ENCODE results near the gene ECPAS.

DNA sequence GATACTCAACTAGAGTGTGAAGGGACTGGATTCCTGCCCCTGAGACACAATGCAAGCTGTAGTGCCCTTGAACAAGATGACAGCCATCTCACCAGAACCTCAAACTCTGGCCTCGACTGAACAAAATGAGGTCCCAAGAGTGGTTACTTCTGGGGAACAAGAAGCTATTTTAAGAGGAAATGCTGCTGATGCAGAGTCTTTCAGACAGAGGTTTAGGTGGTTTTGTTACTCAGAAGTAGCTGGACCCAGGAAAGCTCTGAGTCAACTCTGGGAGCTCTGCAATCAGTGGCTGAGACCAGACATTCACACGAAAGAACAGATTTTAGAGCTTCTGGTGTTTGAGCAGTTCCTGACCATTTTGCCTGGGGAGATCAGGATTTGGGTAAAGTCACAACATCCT is 43.2 kb upstream of the ECPAS start:
- TF ChIP-seq GATA2 (IDR thresholded peaks at IDR 0.05; ENCODE audit: low read depth, low read length) (no peak), GATA3 (IDR thresholded peaks at IDR 0.05; ENCODE audit: low read depth, low read length) (no peak)

All from SH-SY5Y (cell line).